ENCODE measurements around the gene CNN2. TPM values are rescaled to one million over a fixed set of nuclear protein-coding genes. Genes with fewer than 3 reads are reported as not detected.

CNN2 gene
- total RNA-seq, 4 donors from 2014 or later = 39.2 to 57.6 (median 48.2) TPM

- Histone ChIP-seq H3K36me3 (peaks cover 0 to 18% (median 8%) of the 10 kb centered on the region in 4 donors), H3K9me3 (no peaks in the 10 kb centered on the region), H3K27me3 (peaks cover 16% of the 10 kb centered on the region), H3K4me3 (no peak overlapping the region), H3K27ac (no peak overlapping the region), H3K4me1 (peaks cover 0 to 1% (median 0%) of the 10 kb centered on the region in 4 donors)
- DNase-seq = no peak
- 51% methylated on average over 27 of the region's 27 CpGs; no CpG with 5 or more reads in 1 of the 2 donors for WGBS, 2 donors (ENCODE audit: low coverage in 1 of 2)
- intact Hi-C loops (cut with DNase I; ENCODE audit: low total_unique reads) = no loop called here
- TF ChIP-seq CTCF (IDR thresholded peaks at IDR 0.05) = no peak
- no peak for TF ChIP-seq POLR2AphosphoS5 (IDR thresholded peaks at IDR 0.05)
- TF ChIP-seq POLR2A (IDR thresholded peaks at IDR 0.05) = no peak
- no peak for TF ChIP-seq EP300 (IDR thresholded peaks at IDR 0.05; ENCODE audit: low read depth)
- in situ Hi-C loops (cut with MboI; ENCODE audit: low pct_ligation_motif_present in 1 of 4, low pct_unique_long_range_greater_than_20kb in 1 of 4, low sequenced_read_pairs in 3 of 4) = no loop called here
Observed at GRCh38 chr19:1006711-1007398, 19.6 kb upstream of the CNN2 start.

GRCh38 chr19:1007399-1008251, 18.8 kb upstream of the CNN2 start:
- 91% methylated on average over 52 of the region's 73 CpGs; no CpG with 5 or more reads in 1 of the 2 donors for WGBS, 2 donors (ENCODE audit: low coverage in 1 of 2)
- H3K9me3 ChIP-seq = no peaks in the 10 kb centered on the region
- H3K27me3 ChIP-seq = peaks cover 10% of the 10 kb centered on the region
- TF ChIP-seq POLR2A (IDR thresholded peaks at IDR 0.05) (no peak), EP300 (IDR thresholded peaks at IDR 0.05; ENCODE audit: low read depth) (no peak), CTCF (IDR thresholded peaks at IDR 0.05) (no peak), POLR2AphosphoS5 (IDR thresholded peaks at IDR 0.05) (no peak)
- H3K36me3 ChIP-seq = peaks cover 0 to 24% (median 15%) of the 10 kb centered on the region in 4 donors
- H3K4me3 ChIP-seq = no peak overlapping the region
- no peak overlapping the region for H3K27ac ChIP-seq
- in situ Hi-C loops (cut with MboI; ENCODE audit: low pct_ligation_motif_present in 1 of 4, low pct_unique_long_range_greater_than_20kb in 1 of 4, low sequenced_read_pairs in 3 of 4) = no loop called here
- intact Hi-C loops (cut with DNase I; ENCODE audit: low total_unique reads) = no loop called here
- DNase-seq = no peak
- no peaks in the 10 kb centered on the region for H3K4me1 ChIP-seq

GRCh38 chr19:1008268-1009040, 18.0 kb upstream of the CNN2 start:
- Histone ChIP-seq H3K36me3 (peaks cover 0 to 27% (median 15%) of the 10 kb centered on the region in 4 donors), H3K4me1 (no peaks in the 10 kb centered on the region), H3K4me3 (no peak overlapping the region), H3K9me3 (no peaks in the 10 kb centered on the region), H3K27me3 (peaks cover 2% of the 10 kb centered on the region), H3K27ac (peak overlapping the region; percentile 42 to 70 (median 56))
- intact Hi-C loops (cut with DNase I; ENCODE audit: low total_unique reads) (no loop called here), in situ Hi-C loops (cut with MboI; ENCODE audit: low pct_ligation_motif_present in 1 of 4, low pct_unique_long_range_greater_than_20kb in 1 of 4, low sequenced_read_pairs in 3 of 4) (no loop called here)
- no peak for TF ChIP-seq CTCF (IDR thresholded peaks at IDR 0.05)
- no peak for TF ChIP-seq POLR2AphosphoS5 (IDR thresholded peaks at IDR 0.05)
- no peak for TF ChIP-seq EP300 (IDR thresholded peaks at IDR 0.05; ENCODE audit: low read depth)
- TF ChIP-seq POLR2A (IDR thresholded peaks at IDR 0.05) = no peak
- DNase-seq = no peak
- 90% methylated on average over 2 to 38 of the region's 45 CpGs for WGBS, 2 donors (ENCODE audit: low coverage in 1 of 2)

All from transverse colon (tissue), 4 donors.